IPS-18c (cell line): ENCODE measurements around the gene PDE8A.

ENCODE experiments used
- H3K4me3 ChIP-seq: 2 replicates; pipeline ENCODE4 v1.7.0; 2013; ENCODE audit warnings: low read depth, mild to moderate bottlenecking, low read length, moderate library complexity; ENCODE audit not compliant: insufficient read depth
- H3K9me3 ChIP-seq: one replicate; pipeline ENCODE4 v1.6.1; 2013; ENCODE audit warnings: mild to moderate bottlenecking, low read length, moderate library complexity; ENCODE audit not compliant: control insufficient read depth, insufficient read depth

Gene PDE8A

GRCh38 chr15:84981711-84982300, at the start of gene PDE8A:
TSS of gene PDE8A (plus strand) at chr15:84981856. CDS start at chr15:84982163, 307 bp downstream.
- H3K4me3 ChIP-seq: peak within 1 kb of the TSS; percentile 84
- H3K9me3 ChIP-seq: peaks cover 2% of the 10 kb centered on the region

DNA sequence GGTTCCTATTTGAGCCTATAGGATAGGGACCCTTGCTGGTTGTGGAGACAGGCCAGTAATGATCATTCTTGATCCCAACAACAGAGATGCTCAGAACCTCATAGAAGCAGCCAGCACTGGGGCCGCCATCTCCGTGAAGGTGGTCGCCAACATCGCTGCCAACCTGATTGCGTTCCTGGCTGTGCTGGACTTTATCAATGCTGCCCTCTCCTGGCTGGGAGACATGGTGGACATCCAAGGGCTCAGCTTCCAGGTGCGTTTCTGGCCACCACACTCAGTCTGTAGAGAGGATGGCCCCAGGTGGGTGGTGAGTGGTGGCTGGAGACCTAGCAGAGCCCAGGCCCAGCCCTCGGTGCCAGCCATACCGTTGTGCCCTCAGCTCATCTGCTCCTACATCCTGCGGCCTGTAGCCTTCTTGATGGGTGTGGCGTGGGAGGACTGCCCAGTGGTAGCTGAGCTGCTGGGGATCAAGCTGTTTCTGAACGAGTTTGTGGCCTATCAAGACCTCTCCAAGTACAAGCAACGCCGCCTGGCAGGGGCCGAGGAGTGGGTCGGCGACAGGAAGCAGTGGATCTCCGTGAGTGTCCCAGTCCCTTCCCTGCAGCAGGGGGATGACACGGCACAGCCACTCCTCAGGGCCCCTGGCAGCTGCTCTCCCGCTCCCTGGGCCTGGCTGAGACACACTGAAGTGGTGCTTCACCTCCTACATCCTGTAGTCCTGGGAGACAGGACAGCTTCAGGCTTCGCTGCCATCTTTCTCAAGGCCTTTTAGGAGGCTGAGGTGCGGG, 46.5 kb upstream of the PDE8A start:
- H3K4me3 ChIP-seq: no peak overlapping the region

GRCh38 chr15:84937144-84937543, 44.5 kb upstream of the PDE8A start:
- no peak overlapping the region for H3K4me3 ChIP-seq
- H3K9me3 ChIP-seq: no peaks in the 10 kb centered on the region

More for the DNA sequence above, 46.5 kb upstream of the PDE8A start:
- no peaks in the 10 kb centered on the region for H3K9me3 ChIP-seq

GRCh38 chr15:84938726-84939125, 42.9 kb upstream of the PDE8A start:
- no peak overlapping the region for H3K4me3 ChIP-seq
- no peaks in the 10 kb centered on the region for H3K9me3 ChIP-seq

GRCh38 chr15:84940399-84940798, 41.3 kb upstream of the PDE8A start:
- H3K4me3 ChIP-seq: no peak overlapping the region
- H3K9me3 ChIP-seq: no peaks in the 10 kb centered on the region

- H3K9me3 ChIP-seq: no peaks in the 10 kb centered on the region
- no peak overlapping the region for H3K4me3 ChIP-seq
Measured at GRCh38 chr15:84942456-84942855, 39.2 kb upstream of the PDE8A start.

DNA sequence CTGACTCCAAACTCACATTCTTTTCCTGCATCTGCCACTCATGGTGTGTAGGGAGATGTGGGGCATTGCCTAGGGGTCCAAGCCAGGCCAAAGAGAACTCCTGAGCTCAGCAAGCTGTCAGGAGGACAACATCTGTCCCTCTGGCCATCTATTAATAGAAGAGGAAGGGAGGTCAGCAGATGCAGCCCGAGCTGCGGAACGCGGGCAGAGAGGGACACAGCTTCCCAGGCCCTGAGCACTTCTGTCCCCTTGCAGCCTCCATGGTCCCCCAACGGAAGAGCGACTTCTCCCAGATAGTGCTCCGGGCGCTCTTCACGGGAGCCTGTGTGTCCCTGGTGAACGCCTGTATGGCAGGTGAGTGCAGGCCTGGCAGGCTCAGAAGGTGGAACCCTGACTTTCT, 37.3 kb upstream of the PDE8A start:
- Histone ChIP-seq H3K4me3 (no peak overlapping the region), H3K9me3 (no peaks in the 10 kb centered on the region)

DNA sequence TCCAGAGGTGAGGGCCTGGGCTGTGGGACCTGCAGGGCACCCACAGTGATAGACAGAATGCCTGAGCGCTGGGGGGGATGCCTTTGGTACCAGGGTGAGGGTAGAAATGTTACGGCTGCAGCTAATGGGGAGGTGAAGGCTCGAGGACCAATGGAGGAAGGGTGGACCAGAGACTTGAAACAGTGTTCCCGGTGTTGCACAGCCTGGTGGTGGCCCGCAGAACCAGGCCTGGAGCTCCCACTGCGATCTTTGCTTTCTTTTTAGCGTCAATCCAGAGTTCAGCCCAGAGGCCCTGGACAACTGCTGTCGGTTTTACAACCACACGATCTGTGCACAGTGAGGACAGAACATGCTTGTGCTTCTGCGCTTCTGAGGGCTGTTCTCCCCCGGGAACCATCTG, 36.8 kb upstream of the PDE8A start:
- Histone ChIP-seq H3K4me3 (no peak overlapping the region), H3K9me3 (no peaks in the 10 kb centered on the region)

DNA sequence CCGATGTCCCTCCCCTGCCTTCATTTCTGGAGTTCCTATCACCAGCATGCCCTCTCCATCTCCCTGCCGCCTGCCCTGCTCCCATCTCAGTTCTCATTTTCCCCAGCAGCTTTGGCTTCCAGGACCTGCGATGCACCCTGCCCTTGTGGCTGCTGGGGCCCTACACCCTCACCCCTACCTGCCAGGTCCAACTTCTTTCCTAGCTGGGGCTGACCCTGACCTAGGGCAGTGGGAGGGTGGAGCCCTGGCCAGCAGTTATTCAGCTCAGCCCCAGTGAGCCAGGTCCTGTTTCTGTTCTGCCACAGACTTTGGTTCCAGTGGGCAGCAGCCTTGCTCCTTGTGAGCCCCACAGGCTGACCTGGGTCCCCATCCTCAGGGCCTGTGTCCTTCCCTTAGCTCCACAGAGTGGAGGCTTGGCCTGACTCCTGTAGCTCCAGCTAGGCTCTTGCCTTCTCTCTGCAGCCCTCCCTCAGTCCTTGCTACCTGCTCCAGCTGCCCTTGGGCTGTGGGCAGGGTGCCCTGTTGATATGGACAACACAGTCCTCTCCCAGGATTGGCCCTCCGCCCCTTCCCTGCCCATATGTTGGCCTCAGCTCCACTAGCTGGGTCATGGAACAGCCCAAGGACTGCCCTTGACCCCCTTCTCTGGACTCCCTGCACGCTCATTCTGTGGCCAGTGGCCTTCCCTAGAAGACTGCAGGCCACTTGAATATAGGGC, 34.7 kb upstream of the PDE8A start:
- H3K4me3 ChIP-seq: no peak overlapping the region

GRCh38 chr15:84947947-84948830, 33.5 kb upstream of the PDE8A start:
- Histone ChIP-seq H3K9me3 (no peaks in the 10 kb centered on the region), H3K4me3 (no peak overlapping the region)

More for the DNA sequence above, 34.7 kb upstream of the PDE8A start:
- H3K9me3 ChIP-seq: no peaks in the 10 kb centered on the region

DNA sequence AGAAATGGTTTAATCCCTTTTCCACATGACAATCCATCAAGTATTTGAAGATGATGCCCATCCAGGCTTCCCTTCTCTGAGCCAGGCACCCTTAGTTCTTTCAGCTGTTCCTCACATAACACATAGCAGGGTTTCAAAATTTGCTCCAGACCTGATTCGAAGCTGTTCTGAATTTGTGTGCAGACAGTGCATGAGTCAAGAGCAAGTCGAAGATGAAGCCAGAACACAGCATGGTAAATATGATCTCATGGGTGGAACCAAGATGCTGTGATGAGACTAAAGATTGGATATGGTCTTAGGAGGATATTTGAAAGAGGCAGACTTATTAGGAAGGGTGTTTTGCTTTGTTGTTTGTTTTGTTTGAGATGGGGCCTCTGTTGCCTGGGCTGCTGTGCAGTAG, 32.6 kb upstream of the PDE8A start:
- Histone ChIP-seq H3K4me3 (no peak overlapping the region), H3K9me3 (no peaks in the 10 kb centered on the region)

DNA sequence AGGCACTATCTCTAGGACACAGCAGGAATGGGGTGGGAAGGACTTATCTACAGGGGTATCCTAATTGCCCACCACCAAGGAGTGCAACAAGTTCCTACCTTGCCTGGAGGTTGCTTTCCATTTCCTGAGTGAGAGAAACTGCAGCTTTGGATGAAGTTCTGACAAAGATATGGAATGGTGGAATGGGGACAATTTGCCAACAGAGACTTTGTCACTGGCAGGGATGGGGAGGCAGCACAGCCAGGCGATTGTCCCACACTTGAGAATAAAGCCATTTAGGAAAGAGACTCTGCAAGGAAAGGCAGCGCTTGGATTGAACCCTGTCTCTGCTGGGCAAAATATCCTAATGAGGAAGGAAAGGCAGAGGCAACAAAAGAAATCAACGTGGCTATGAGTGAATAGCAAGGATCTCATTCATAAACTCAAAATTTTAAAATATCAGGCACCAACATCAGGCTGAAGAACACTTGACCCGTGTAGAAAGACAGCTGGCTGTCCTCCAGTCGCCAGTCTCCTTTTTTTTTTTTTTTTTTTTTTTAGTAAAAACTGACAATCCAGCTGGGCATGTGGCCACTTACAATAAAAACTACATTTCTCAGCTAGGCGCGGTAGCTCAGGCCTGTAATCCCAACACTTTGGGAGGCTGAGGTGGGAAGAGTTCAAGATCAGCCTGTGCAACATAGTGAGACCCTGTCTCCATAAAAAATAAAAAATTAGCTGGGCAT, 31.6 kb upstream of the PDE8A start:
- Histone ChIP-seq H3K9me3 (no peaks in the 10 kb centered on the region), H3K4me3 (no peak overlapping the region)

DNA sequence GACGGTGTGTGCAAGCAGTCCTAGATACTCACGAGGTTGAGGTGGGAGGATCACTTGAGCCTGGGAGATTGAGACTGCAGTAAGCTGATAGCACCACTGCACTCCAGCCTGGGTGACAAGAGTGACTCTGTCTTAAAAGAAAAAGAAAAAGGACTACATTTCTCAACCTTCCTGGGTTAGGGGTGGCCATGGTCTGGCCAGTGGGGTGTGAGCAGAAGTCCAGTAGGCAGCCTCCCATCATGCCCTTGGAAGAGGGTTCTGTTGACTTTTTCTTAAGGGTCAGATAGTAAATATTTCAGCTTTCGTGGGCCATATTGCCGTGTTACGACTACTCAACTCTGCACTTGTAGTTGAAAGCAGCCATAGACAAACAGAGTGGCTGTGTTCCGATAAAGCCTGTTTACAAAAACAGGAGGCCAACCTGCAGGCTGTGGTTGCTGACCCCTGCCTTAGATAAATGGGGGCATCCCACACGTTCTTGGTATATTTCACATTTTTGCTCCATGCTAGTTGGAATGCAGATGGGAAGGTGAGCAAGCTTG, 31.0 kb upstream of the PDE8A start:
- Histone ChIP-seq H3K4me3 (no peak overlapping the region), H3K9me3 (no peaks in the 10 kb centered on the region)

DNA sequence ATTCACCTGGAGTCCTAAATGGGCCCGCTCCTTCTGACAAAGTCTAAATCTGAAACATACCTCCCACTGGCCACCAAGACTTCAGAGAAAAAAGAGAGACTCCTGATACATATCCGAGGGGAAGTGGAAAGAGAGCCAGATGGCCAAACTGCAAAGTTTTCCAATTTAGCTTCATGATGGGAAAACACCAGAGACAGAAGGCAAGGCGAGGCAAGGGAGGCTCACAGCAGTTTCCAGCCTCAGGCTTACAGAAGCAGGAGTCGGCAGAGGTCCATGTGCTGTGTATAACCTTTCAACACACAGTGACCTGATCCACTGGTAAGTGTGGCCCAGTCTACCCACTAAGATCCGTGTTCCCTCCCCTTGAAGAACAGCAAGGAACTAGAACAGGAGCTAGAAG, 29.9 kb upstream of the PDE8A start:
- no peaks in the 10 kb centered on the region for H3K9me3 ChIP-seq
- H3K4me3 ChIP-seq: no peak overlapping the region

GRCh38 chr15:84953136-84953535, 28.5 kb upstream of the PDE8A start:
- Histone ChIP-seq H3K4me3 (no peak overlapping the region), H3K9me3 (no peaks in the 10 kb centered on the region)

GRCh38 chr15:84953726-84954125, 27.9 kb upstream of the PDE8A start:
- Histone ChIP-seq H3K9me3 (no peaks in the 10 kb centered on the region), H3K4me3 (no peak overlapping the region)
